ENCODE results near the gene LSM10. TPM values are rescaled to one million over a fixed set of nuclear protein-coding genes. Genes with fewer than 3 reads are reported as not detected.

The LSM10 gene
- total and polyA plus RNA-seq, 2 donors (not counting 3 experiments of a cell fraction or from before 2014, with no cell fraction given), result 38.2 to 76.9 TPM

GRCh38 chr1:36442337-36442736 is 44.6 kb upstream of the LSM10 start:
- TF ChIP-seq JUN (IDR thresholded peaks at IDR 0.05; ENCODE audit: borderline replicate concordance, insufficient read depth, insufficient read length, low read depth), result no peak
- TF ChIP-seq POLR2AphosphoS5 (IDR thresholded peaks at IDR 0.05; ENCODE audit: insufficient read depth, low read depth, low read length), result no peak
- no peak for TF ChIP-seq GATA2 (IDR thresholded peaks at IDR 0.05; ENCODE audit: insufficient read depth, insufficient read length, low read depth, low read length)
- no peak for TF ChIP-seq MYC (IDR thresholded peaks at IDR 0.05; ENCODE audit: low read depth, low read length)
- TF ChIP-seq POLR2A (IDR thresholded peaks at IDR 0.05; ENCODE audit: low read depth, low read length), result no peak
- TF ChIP-seq, protein P1, sequence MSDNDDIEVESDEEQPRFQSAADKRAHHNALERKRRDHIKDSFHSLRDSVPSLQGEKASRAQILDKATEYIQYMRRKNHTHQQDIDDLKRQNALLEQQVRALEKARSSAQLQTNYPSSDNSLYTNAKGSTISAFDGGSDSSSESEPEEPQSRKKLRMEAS (IDR thresholded peaks at IDR 0.05; ENCODE audit: insufficient read depth, insufficient read length), result no peak
- TF ChIP-seq CTCF (IDR thresholded peaks at IDR 0.05; ENCODE audit: extremely low read depth in 1 of 2, insufficient read depth in 1 of 2, low read depth in 1 of 2, low read length in 2 of 2), result no peak
- TF ChIP-seq EZH2 (IDR thresholded peaks at IDR 0.05; ENCODE audit: borderline replicate concordance, low read depth, low read length, severe bottlenecking), result no peak
- no peak for TF ChIP-seq FOS (IDR thresholded peaks at IDR 0.05; ENCODE audit: borderline replicate concordance, insufficient read depth, low read length)
- H3K4me2 ChIP-seq (ENCODE audit: insufficient read depth, low read length), result no peak overlapping the region
- no peak overlapping the region for H3K4me3 ChIP-seq (replicated peaks in 1 of 3; ENCODE audit: insufficient read depth in 1 of 3, low read depth in 1 of 3, low read length in 3 of 3)
- no peak overlapping the region for H3K9ac ChIP-seq (replicated peaks; ENCODE audit: extremely low read depth, insufficient read depth, low read length)
- no peaks in the 10 kb centered on the region for H3K9me1 ChIP-seq (replicated peaks; ENCODE audit: control insufficient read depth, extremely low read depth, insufficient read depth, low read length)
- no peak for FAIRE-seq
- no peak overlapping the region for H3K27ac ChIP-seq (ENCODE audit: insufficient read depth, low read depth, low read length)
- no peak overlapping the region for H2AFZ ChIP-seq (ENCODE audit: low read depth, low read length)
- H3K9me3 ChIP-seq (replicated peaks; ENCODE audit: control insufficient read depth, insufficient read depth, low read length), result no peaks in the 10 kb centered on the region
- no peaks in the 10 kb centered on the region for H3K79me2 ChIP-seq (ENCODE audit: control insufficient read depth, insufficient read depth, low read length)
- ChIA-PET POLR2A (no interaction called here), CTCF (no interaction called here)
- H3K4me1 ChIP-seq (ENCODE audit: control insufficient read depth, extremely low read depth, insufficient read depth, low read length), result no peaks in the 10 kb centered on the region
- dilution Hi-C loops (cut with MboI; ENCODE audit: extremely low pct_ligation_motif_present, low sequenced_read_pairs) (no loop called here), intact Hi-C loops (cut with micrococcal nuclease) (no loop called here)
- no TSS peak for BruUV-seq (replicated peaks)
- no peaks in the 10 kb centered on the region for H4K20me1 ChIP-seq (replicated peaks; ENCODE audit: control insufficient read depth, extremely low read depth, insufficient read depth, low read length)
- H3K27me3 ChIP-seq (ENCODE audit: control insufficient read depth in 2 of 2, insufficient read depth in 2 of 2, low read length in 2 of 2), result no peaks in the 10 kb centered on the region
- H3K36me3 ChIP-seq (ENCODE audit: control insufficient read depth in 2 of 2, extremely low read depth in 1 of 2, insufficient read depth in 2 of 2, low read length in 2 of 2), result no peaks in the 10 kb centered on the region
- no peak for DNase-seq (ENCODE audit: low read depth, low spot score)

All from endothelial cell of umbilical vein (primary cell).